Gastroesophageal sphincter (tissue), 3 donors: ENCODE results near the gene CLASP2.

Source experiments
- EP300 ChIP-seq: sonication (generic); formaldehyde crosslinking; IDR thresholded peaks from one replicate; pipeline ENCODE4 v1.6.1; 2017; ENCODE audit warnings: antibody characterized with exemption, mild to moderate bottlenecking
- POLR2A ChIP-seq, 2 donors: fragments of 450-650 bp; IDR thresholded peaks; one replicate each; pipeline ENCODE4 v1.6.1; 2017; ENCODE audit warnings: antibody characterized with exemption in 2 of 2, mild to moderate bottlenecking in 2 of 2, moderate library complexity in 1 of 2
- TF ChIP-seq, protein P1 (sequence below), 4 experiments: fragments of 200-600 bp in 2 of 4; fragments of 450-650 bp in 2 of 4; sonication (generic) in 1 of 4; IDR thresholded peaks; one replicate each; pipeline ENCODE4 v1.5.1; 2017 to 2019; ENCODE audit warnings: antibody characterized with exemption in 4 of 4, mild to moderate bottlenecking in 2 of 4, moderate library complexity in 2 of 4

DNA sequence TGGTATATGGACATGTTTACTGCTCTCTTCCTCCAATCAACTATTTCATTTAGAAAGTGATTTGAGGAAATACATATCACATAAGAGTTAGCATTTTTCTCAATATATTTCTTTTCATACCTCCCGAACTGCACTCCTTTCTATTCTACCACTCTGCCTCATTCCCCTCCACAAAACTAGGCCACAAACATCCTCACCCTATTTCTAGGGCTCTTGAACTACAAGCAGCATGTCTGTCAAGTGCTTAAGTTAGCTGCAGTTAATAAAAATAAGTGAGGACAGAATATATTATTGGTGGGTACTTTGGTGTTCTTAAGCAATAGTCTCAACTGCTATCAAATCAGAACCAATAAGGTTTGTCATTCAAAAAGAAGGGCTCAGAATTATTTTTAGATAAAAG lies 125.1 kb downstream of the CLASP2 start:
- TF ChIP-seq POLR2A (IDR thresholded peaks at IDR 0.05) (no peak), EP300 (no peak)
- TF ChIP-seq, protein P1, sequence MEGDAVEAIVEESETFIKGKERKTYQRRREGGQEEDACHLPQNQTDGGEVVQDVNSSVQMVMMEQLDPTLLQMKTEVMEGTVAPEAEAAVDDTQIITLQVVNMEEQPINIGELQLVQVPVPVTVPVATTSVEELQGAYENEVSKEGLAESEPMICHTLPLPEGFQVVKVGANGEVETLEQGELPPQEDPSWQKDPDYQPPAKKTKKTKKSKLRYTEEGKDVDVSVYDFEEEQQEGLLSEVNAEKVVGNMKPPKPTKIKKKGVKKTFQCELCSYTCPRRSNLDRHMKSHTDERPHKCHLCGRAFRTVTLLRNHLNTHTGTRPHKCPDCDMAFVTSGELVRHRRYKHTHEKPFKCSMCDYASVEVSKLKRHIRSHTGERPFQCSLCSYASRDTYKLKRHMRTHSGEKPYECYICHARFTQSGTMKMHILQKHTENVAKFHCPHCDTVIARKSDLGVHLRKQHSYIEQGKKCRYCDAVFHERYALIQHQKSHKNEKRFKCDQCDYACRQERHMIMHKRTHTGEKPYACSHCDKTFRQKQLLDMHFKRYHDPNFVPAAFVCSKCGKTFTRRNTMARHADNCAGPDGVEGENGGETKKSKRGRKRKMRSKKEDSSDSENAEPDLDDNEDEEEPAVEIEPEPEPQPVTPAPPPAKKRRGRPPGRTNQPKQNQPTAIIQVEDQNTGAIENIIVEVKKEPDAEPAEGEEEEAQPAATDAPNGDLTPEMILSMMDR (IDR thresholded peaks at IDR 0.05): no peak
